Measurements from ENCODE around the gene BCDIN3D. TPM values are rescaled to one million over a fixed set of nuclear protein-coding genes. Genes with fewer than 3 reads are reported as not detected.

BCDIN3D gene
- total and polyA plus RNA-seq, 8 donors: 0.58 to 14.7 (median 2.6) TPM; not detected in 1

GRCh38 chr12:49827401-49828099 is 15.4 kb downstream of the BCDIN3D start:
- no peaks in the 10 kb centered on the region for H3K27me3 ChIP-seq
- TF ChIP-seq EP300 (IDR thresholded peaks at IDR 0.05): no peak
- TF ChIP-seq POLR2AphosphoS5 (IDR thresholded peaks at IDR 0.05): peak in 1 of 3 donors; percentile 21
- peaks cover 0 to 8% (median 1%) of the 10 kb centered on the region in 4 donors for H3K36me3 ChIP-seq
- H3K4me3 ChIP-seq: peak overlapping the region; percentile 92 to 98 (median 94)
- intact Hi-C loops (cut with DNase I; ENCODE audit: low total_unique reads): no loop called here
- 3 to 6% (median 5%) methylated on average over 24 to 38 of the region's 38 CpGs for WGBS, 5 donors
- peak overlapping the region; percentile 83 to 94 (median 93) for H3K27ac ChIP-seq
- H3K9me3 ChIP-seq: no peaks in the 10 kb centered on the region
- peak; percentile 66 to 89 for DNase-seq
- peaks cover 34 to 58% (median 43%) of the 10 kb centered on the region in 4 donors for H3K4me1 ChIP-seq

- H3K27me3 ChIP-seq: no peaks in the 10 kb centered on the region
- H3K4me3 ChIP-seq: peak overlapping the region; percentile 92 to 98 (median 94)
- peaks cover 0 to 8% (median 1%) of the 10 kb centered on the region in 4 donors for H3K36me3 ChIP-seq
- no peak for TF ChIP-seq EP300 (IDR thresholded peaks at IDR 0.05)
- TF ChIP-seq POLR2AphosphoS5 (IDR thresholded peaks at IDR 0.05): no peak
- no peak for TF ChIP-seq CTCF (IDR thresholded peaks at IDR 0.05)
- TF ChIP-seq POLR2A (IDR thresholded peaks at IDR 0.05): no peak
- intact Hi-C loops (cut with DNase I; ENCODE audit: low total_unique reads): no loop called here
- 44 to 66% (median 56%) methylated on average over 6 of the region's 6 CpGs for WGBS, 5 donors
- no peak for DNase-seq
- peak overlapping the region; percentile 83 to 94 (median 93) for H3K27ac ChIP-seq
- peaks cover 34 to 60% (median 46%) of the 10 kb centered on the region in 4 donors for H3K4me1 ChIP-seq
- H3K9me3 ChIP-seq: no peaks in the 10 kb centered on the region
Measured at GRCh38 chr12:49827051-49827400, 15.9 kb downstream of the BCDIN3D start.

GRCh38 chr12:49825971-49826421 is 16.9 kb downstream of the BCDIN3D start:
- Histone ChIP-seq H3K4me1 (peaks cover 40 to 70% (median 56%) of the 10 kb centered on the region in 4 donors), H3K36me3 (peaks cover 0 to 8% (median 1%) of the 10 kb centered on the region in 4 donors), H3K4me3 (peak overlapping the region in 1 of 4 donors; percentile 98), H3K9me3 (no peaks in the 10 kb centered on the region), H3K27ac (peak overlapping the region in 4 of 5 donors; percentile 53 to 94 (median 93)), H3K27me3 (no peaks in the 10 kb centered on the region)
- no peak for DNase-seq
- 61 to 81% (median 67%) methylated on average over 4 of the region's 4 CpGs for WGBS, 5 donors
- TF ChIP-seq EP300 (IDR thresholded peaks at IDR 0.05) (no peak), CTCF (IDR thresholded peaks at IDR 0.05) (no peak), POLR2A (IDR thresholded peaks at IDR 0.05) (no peak)
- intact Hi-C loops (cut with DNase I; ENCODE audit: low total_unique reads): no loop called here

GRCh38 chr12:49825360-49825970 is 17.4 kb downstream of the BCDIN3D start:
- Histone ChIP-seq H3K9me3 (no peaks in the 10 kb centered on the region), H3K27me3 (no peaks in the 10 kb centered on the region), H3K4me1 (peaks cover 44 to 75% (median 61%) of the 10 kb centered on the region in 4 donors), H3K36me3 (peaks cover 0 to 8% (median 1%) of the 10 kb centered on the region in 4 donors), H3K4me3 (peak overlapping the region in 1 of 4 donors; percentile 1), H3K27ac (peak overlapping the region; percentile 15 to 94 (median 93))
- intact Hi-C loops (cut with DNase I; ENCODE audit: low total_unique reads): no loop called here
- WGBS, 5 donors: 47 to 65% (median 52%) methylated on average over 3 to 5 of the region's 5 CpGs
- peak in 1 of 2 donors; percentile 49 for DNase-seq
- TF ChIP-seq POLR2A (IDR thresholded peaks at IDR 0.05) (no peak), EP300 (IDR thresholded peaks at IDR 0.05) (no peak), POLR2AphosphoS5 (IDR thresholded peaks at IDR 0.05) (no peak), CTCF (IDR thresholded peaks at IDR 0.05) (no peak)
